Osteoblast (primary cell): ENCODE data around the gene NPC1. TPM values are rescaled to one million over a fixed set of nuclear protein-coding genes. Genes with fewer than 3 reads are reported as not detected.

Experiments used
- DNase-seq: peaks from one replicate; pipeline ENCODE4 v3.0.0; 2011; ENCODE audit warnings: low spot score, mixed read lengths; ENCODE audit not compliant: insufficient read length; ENCODE audit errors: missing footprints
- H2AFZ ChIP-seq: 2 replicates; pipeline ENCODE4 v1.6.0; 2011; ENCODE audit warnings: mild to moderate bottlenecking, low read length
- H3K27ac ChIP-seq: 2 replicates; pipeline ENCODE4 v1.5.1; 2011; ENCODE audit warnings: mild to moderate bottlenecking, low read depth, low read length, moderate library complexity
- H3K27me3 ChIP-seq: 2 replicates; pipeline ENCODE4 v1.6.0; 2012; ENCODE audit warnings: mild to moderate bottlenecking, control low read depth, inconsistent platforms, low read length, moderate library complexity; ENCODE audit not compliant: insufficient read depth
- H3K36me3 ChIP-seq: 2 replicates; pipeline ENCODE4 v1.5.1; 2011; ENCODE audit warnings: mild to moderate bottlenecking, low read length, control low read depth, moderate library complexity; ENCODE audit not compliant: insufficient read depth
- H3K4me1 ChIP-seq: 2 replicates; pipeline ENCODE4 v1.5.1; 2011; ENCODE audit warnings: mild to moderate bottlenecking, low read length, control low read depth, moderate library complexity; ENCODE audit not compliant: insufficient read depth
- H3K4me2 ChIP-seq: 2 replicates; pipeline ENCODE4 v1.6.0; 2011; ENCODE audit warnings: mild to moderate bottlenecking, low read length; ENCODE audit not compliant: insufficient read depth
- H3K4me3 ChIP-seq: fragments of 200-600 bp; sonication (generic); 3 replicates; pipeline ENCODE4 v1.5.1; 2012; ENCODE audit warnings: mild to moderate bottlenecking, low read length, inconsistent platforms; ENCODE audit not compliant: insufficient read depth
- H3K79me2 ChIP-seq: 2 replicates; pipeline ENCODE4 v1.6.0; 2012; ENCODE audit warnings: mild to moderate bottlenecking, low read length, control low read depth, inconsistent platforms; ENCODE audit not compliant: insufficient read depth
- H3K9me3 ChIP-seq: 2 replicates; pipeline ENCODE4 v1.5.1; 2011; ENCODE audit warnings: low read depth, low read length, control low read depth
- H4K20me1 ChIP-seq: 2 replicates; pipeline ENCODE4 v1.6.0; 2012; ENCODE audit warnings: mild to moderate bottlenecking, low read length, control low read depth; ENCODE audit not compliant: insufficient read depth
- CTCF ChIP-seq: IDR thresholded peaks from 2 replicates; pipeline ENCODE4 v1.5.1; 2011; ENCODE audit warnings: mild to moderate bottlenecking, low read depth, low read length, moderate library complexity; ENCODE audit errors: extremely low read depth
- total RNA-seq: library from RNA; depleted of rRNA; stranded (reverse); fragments of >200 nt; gene quantifications from 2 replicates; pipeline ENCODE4 v1.2.3, GENCODE V29; 2012

The NPC1 gene
- total RNA-seq, 1 donor: 136 TPM

GRCh38 chr18:23540867-23541266, 45.4 kb downstream of the NPC1 start:
- H3K9me3 ChIP-seq: no peaks in the 10 kb centered on the region
- peaks cover 11% of the 10 kb centered on the region for H3K79me2 ChIP-seq
- peaks cover 9% of the 10 kb centered on the region for H3K4me1 ChIP-seq
- H3K4me2 ChIP-seq: no peak overlapping the region
- H2AFZ ChIP-seq: no peak overlapping the region
- no peaks in the 10 kb centered on the region for H3K27me3 ChIP-seq
- H3K36me3 ChIP-seq: peaks cover 89% of the 10 kb centered on the region
- H3K4me3 ChIP-seq: no peak overlapping the region
- no peak for TF ChIP-seq CTCF
- no peak for DNase-seq
- H4K20me1 ChIP-seq: peaks cover 3% of the 10 kb centered on the region
- H3K27ac ChIP-seq: no peak overlapping the region

GRCh38 chr18:23539911-23540525, 46.3 kb downstream of the NPC1 start:
- no peak for TF ChIP-seq CTCF
- Histone ChIP-seq H3K4me2 (no peak overlapping the region), H4K20me1 (peaks cover 3% of the 10 kb centered on the region), H3K36me3 (peaks cover 97% of the 10 kb centered on the region), H3K9me3 (no peaks in the 10 kb centered on the region), H3K4me1 (peaks cover 9% of the 10 kb centered on the region), H3K27ac (no peak overlapping the region), H3K4me3 (no peak overlapping the region), H3K79me2 (peaks cover 11% of the 10 kb centered on the region), H2AFZ (no peak overlapping the region), H3K27me3 (no peaks in the 10 kb centered on the region)
- DNase-seq: no peak

GRCh38 chr18:23539296-23539695, 47.0 kb downstream of the NPC1 start:
- no peak for DNase-seq
- Histone ChIP-seq H3K4me3 (no peak overlapping the region), H3K36me3 (peaks cover 97% of the 10 kb centered on the region), H3K4me2 (no peak overlapping the region), H3K79me2 (peaks cover 8% of the 10 kb centered on the region), H3K9me3 (no peaks in the 10 kb centered on the region), H4K20me1 (peaks cover 3% of the 10 kb centered on the region), H3K27ac (no peak overlapping the region), H3K27me3 (no peaks in the 10 kb centered on the region), H2AFZ (no peak overlapping the region), H3K4me1 (peaks cover 9% of the 10 kb centered on the region)
- TF ChIP-seq CTCF: no peak

GRCh38 chr18:23538870-23539269, 47.4 kb downstream of the NPC1 start:
- Histone ChIP-seq H3K27ac (no peak overlapping the region), H3K79me2 (peaks cover 6% of the 10 kb centered on the region), H4K20me1 (peaks cover 3% of the 10 kb centered on the region), H3K9me3 (no peaks in the 10 kb centered on the region), H3K4me2 (no peak overlapping the region), H3K36me3 (peaks cover 97% of the 10 kb centered on the region), H2AFZ (no peak overlapping the region), H3K4me3 (no peak overlapping the region), H3K27me3 (no peaks in the 10 kb centered on the region), H3K4me1 (peaks cover 9% of the 10 kb centered on the region)
- DNase-seq: no peak
- TF ChIP-seq CTCF: no peak
